Peyer's patch (tissue), 4 donors: ENCODE results near the gene EIF3A. TPM values are rescaled to one million over a fixed set of nuclear protein-coding genes. Genes with fewer than 3 reads are reported as not detected.

Experiments
- DNase-seq, 3 donors: peaks; one replicate each; pipeline ENCODE4 v3.0.0-alpha.2; 2017 to 2019
- H3K27ac ChIP-seq, 4 donors: fragments of 200-600 bp; sonication (generic); one replicate each; pipeline ENCODE4 v1.5.1; 2016 to 2019
- H3K27me3 ChIP-seq, 2 donors: fragments of 200-600 bp; sonication (generic); one replicate each; pipeline ENCODE4 v1.5.1; 2019
- H3K36me3 ChIP-seq, 3 donors: fragments of 200-600 bp; sonication (generic); one replicate each; pipeline ENCODE4 v1.5.1; 2016 to 2019
- H3K4me1 ChIP-seq, 4 donors: fragments of 200-600 bp; sonication (generic); one replicate each; pipeline ENCODE4 v1.5.1; 2016 to 2019
- H3K4me3 ChIP-seq, 4 donors: fragments of 200-600 bp; sonication (generic); 1 replicate in 3 of 4; 2 replicates in 1 of 4; pipeline ENCODE4 v1.5.1; 2016 to 2019; ENCODE audit warnings: mild to moderate bottlenecking in 1 of 4
- H3K9me3 ChIP-seq, 4 donors: fragments of 200-600 bp; sonication (generic); one replicate each; pipeline ENCODE4 v1.5.1; 2016 to 2019; ENCODE audit warnings: mild to moderate bottlenecking in 1 of 4
- CTCF ChIP-seq, 6 experiments: fragments of 450-650 bp in 4 of 6; fragments of 200-600 bp in 2 of 6; sonication (generic) in 1 of 6; IDR thresholded peaks; one replicate each; pipeline ENCODE4 v1.5.1; 2017 to 2019; ENCODE audit warnings: antibody characterized with exemption in 6 of 6, mild to moderate bottlenecking in 3 of 6, moderate library complexity in 1 of 6
- POLR2A ChIP-seq, 2 donors: fragments of 450-650 bp; IDR thresholded peaks; one replicate each; pipeline ENCODE4 v1.5.1; 2017; ENCODE audit warnings: antibody characterized with exemption in 2 of 2, mild to moderate bottlenecking in 2 of 2, moderate library complexity in 2 of 2
- total RNA-seq, 4 donors: library from RNA; depleted of rRNA; stranded (reverse); fragments of >200 nt; gene quantifications; one replicate each; pipeline ENCODE4 v1.1.0, GENCODE V29; 2016

Gene EIF3A
- total RNA-seq, 4 donors from 2014 or later, result 69.5 to 266 (median 89.5) TPM

GRCh38 chr10:119095640-119096039, 15.0 kb upstream of the EIF3A start:
- no peak overlapping the region for H3K27ac ChIP-seq
- no peak overlapping the region for H3K4me3 ChIP-seq
- H3K9me3 ChIP-seq, result no peaks in the 10 kb centered on the region
- no peak for DNase-seq
- no peaks in the 10 kb centered on the region for H3K27me3 ChIP-seq
- no peaks in the 10 kb centered on the region for H3K36me3 ChIP-seq
- no peak for TF ChIP-seq POLR2A (IDR thresholded peaks at IDR 0.05)
- no peak for TF ChIP-seq CTCF (IDR thresholded peaks at IDR 0.05)
- H3K4me1 ChIP-seq, result peaks cover 0 to 12% (median 2%) of the 10 kb centered on the region in 4 donors

- no peaks in the 10 kb centered on the region for H3K36me3 ChIP-seq
- H3K27ac ChIP-seq, result peak overlapping the region; percentile 1 to 81 (median 60)
- DNase-seq, result no peak
Observed at GRCh38 chr10:119090968-119091367, 10.4 kb upstream of the EIF3A start.

DNA sequence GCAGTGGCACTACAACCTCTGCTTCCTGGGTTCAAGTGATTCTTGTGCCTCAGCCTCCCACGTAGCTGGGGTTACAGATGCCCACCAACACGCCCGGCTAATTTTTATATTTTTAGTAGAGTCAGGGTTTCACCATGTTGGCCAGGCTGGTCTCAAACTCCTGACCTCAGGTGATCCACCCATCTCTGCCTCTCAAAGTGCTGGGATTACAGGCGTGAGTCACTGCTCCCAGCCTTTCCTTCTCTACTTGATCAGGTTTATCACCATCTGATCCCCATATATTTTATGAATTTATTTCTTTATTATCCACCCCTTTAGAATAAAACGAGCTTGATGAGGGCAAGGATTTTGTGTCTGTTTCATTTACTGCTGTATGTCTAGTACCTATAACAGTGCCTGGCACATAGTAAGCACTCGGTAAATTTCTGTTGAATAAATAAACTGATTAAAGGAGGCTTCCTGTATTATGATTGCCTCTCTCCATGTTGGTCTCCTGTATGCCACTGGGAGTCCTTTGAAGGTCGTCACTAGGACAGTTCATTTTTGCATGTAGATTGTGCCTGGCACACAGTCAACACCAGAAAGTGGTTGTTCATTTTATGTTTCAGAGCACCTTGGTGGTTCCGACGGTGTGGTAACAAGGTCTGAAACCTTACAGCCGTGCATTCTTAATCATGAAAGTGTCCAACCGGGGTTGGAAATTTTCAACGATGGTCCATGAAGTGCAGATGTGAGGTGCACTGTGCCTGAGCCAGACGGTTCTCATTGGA, 9.6 kb upstream of the EIF3A start:
- Histone ChIP-seq H3K27me3 (no peaks in the 10 kb centered on the region), H3K27ac (peak overlapping the region; percentile 1 to 81 (median 60)), H3K36me3 (no peaks in the 10 kb centered on the region), H3K9me3 (no peaks in the 10 kb centered on the region), H3K4me1 (peaks cover 0 to 12% (median 0%) of the 10 kb centered on the region in 4 donors), H3K4me3 (no peak overlapping the region)
- no peak for TF ChIP-seq POLR2A (IDR thresholded peaks at IDR 0.05)
- peak in 2 of 6 experiments; percentile 14 to 23 for TF ChIP-seq CTCF (IDR thresholded peaks at IDR 0.05)
- DNase-seq, result peak in 1 of 3 donors; percentile 78

More at GRCh38 chr10:119090968-119091367, 10.4 kb upstream of the EIF3A start:
- H3K4me3 ChIP-seq, result no peak overlapping the region
- peaks cover 0 to 12% (median 0%) of the 10 kb centered on the region in 4 donors for H3K4me1 ChIP-seq
- H3K27me3 ChIP-seq, result no peaks in the 10 kb centered on the region
- no peak for TF ChIP-seq POLR2A (IDR thresholded peaks at IDR 0.05)
- no peak for TF ChIP-seq CTCF (IDR thresholded peaks at IDR 0.05)
- no peaks in the 10 kb centered on the region for H3K9me3 ChIP-seq

DNA sequence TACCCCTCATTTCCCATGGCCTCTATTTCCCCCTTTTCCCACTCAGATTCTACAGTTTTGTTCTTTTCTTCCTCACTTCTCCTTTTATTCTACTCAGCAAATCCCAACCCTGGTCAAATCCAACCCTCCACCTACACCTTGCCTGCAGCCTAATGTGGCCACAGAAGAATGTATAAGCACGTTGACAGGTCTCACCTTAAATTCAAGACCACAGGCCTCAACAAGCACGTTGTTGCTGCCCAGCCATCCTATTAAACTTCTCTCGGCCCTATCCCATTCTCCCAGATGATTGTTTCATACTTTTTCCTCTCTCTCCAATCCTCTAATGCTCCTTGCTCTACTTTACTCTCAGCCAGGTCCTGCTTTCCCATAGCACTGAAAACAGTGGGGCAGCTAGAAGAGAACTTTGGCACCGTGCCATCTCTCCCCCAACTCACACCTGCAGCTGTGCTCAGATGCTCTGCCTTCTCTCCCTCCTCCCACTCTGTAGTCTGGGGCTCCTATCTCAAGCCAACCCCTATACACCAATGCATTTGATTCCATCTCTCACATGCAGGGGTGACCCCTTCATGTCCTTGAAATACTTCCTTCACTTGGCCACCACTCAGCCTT, 6.8 kb upstream of the EIF3A start:
- peaks cover 0 to 12% (median 0%) of the 10 kb centered on the region in 4 donors for H3K4me1 ChIP-seq

GRCh38 chr10:119084896-119085295, 4.3 kb upstream of the EIF3A start:
- no peak for DNase-seq
- H3K27ac ChIP-seq, result no peak overlapping the region
- no peak for TF ChIP-seq POLR2A (IDR thresholded peaks at IDR 0.05)
- no peak for TF ChIP-seq CTCF (IDR thresholded peaks at IDR 0.05)
- H3K27me3 ChIP-seq, result no peaks in the 10 kb centered on the region
- H3K4me1 ChIP-seq, result no peaks in the 10 kb centered on the region
- no peaks in the 10 kb centered on the region for H3K9me3 ChIP-seq
- H3K4me3 ChIP-seq, result no peak overlapping the region
- peaks cover 0 to 2% (median 0%) of the 10 kb centered on the region in 3 donors for H3K36me3 ChIP-seq

More for the DNA sequence above, 6.8 kb upstream of the EIF3A start:
- Histone ChIP-seq H3K9me3 (no peaks in the 10 kb centered on the region), H3K36me3 (peaks cover 0 to 2% (median 0%) of the 10 kb centered on the region in 3 donors), H3K27ac (no peak overlapping the region), H3K4me3 (no peak overlapping the region), H3K27me3 (no peaks in the 10 kb centered on the region)
- TF ChIP-seq CTCF (IDR thresholded peaks at IDR 0.05), result no peak
- DNase-seq, result no peak
